PC-9 (cell line): Measurements from ENCODE around the gene TMEM135. TPM values are rescaled to one million over a fixed set of nuclear protein-coding genes. Genes with fewer than 3 reads are reported as not detected.

Experiments
- BruUV-seq: library from RNA; stranded (reverse); fragments of 400-500 nt; replicated peaks from 2 replicates; lab custom pipeline; 2021; lab: Mats Ljungman, UMichigan
- CTCF ChIA-PET: fragments of 300-600 bp; sonication (Branson Sonifier 250); formaldehyde crosslinking; loops from one replicate; lab custom pipeline; 2022; ENCODE audit warnings: antibody characterized with exemption; lab: Charles Lee
- POLR2A ChIA-PET: fragments of 300-600 bp; sonication (Branson Sonifier 250); formaldehyde crosslinking; loops from one replicate; lab custom pipeline; 2022; ENCODE audit warnings: antibody characterized with exemption; ENCODE audit not compliant: unreplicated experiment; lab: Charles Lee
- DNase-seq, 2 experiments: peaks; one replicate each; pipeline versions ENCODE4 v3.0.0 to v3.0.0-alpha.2; 2015 to 2022; ENCODE audit warnings: mixed read lengths in 1 of 2
- H2AFZ ChIP-seq: fragments of 200-600 bp; sonication (generic); 2 replicates; pipeline ENCODE4 v1.8.1; 2017; ENCODE audit warnings: antibody characterized with exemption
- H3F3A ChIP-seq: fragments of 200-600 bp; sonication (generic); 2 replicates; pipeline ENCODE4 v1.8.1; 2017; ENCODE audit warnings: antibody characterized with exemption, mild to moderate bottlenecking, low read depth; ENCODE audit not compliant: insufficient read depth
- H3K27ac ChIP-seq: fragments of 200-600 bp; sonication (generic); 2 replicates; pipeline ENCODE4 v1.6.1; 2016; ENCODE audit warnings: mixed run types
- H3K27me3 ChIP-seq: fragments of 200-600 bp; sonication (generic); 2 replicates; pipeline ENCODE4 v1.6.1; 2016; ENCODE audit warnings: low read depth, mixed run types; ENCODE audit not compliant: insufficient read depth
- H3K36me3 ChIP-seq: fragments of 200-600 bp; sonication (generic); 2 replicates; pipeline ENCODE4 v1.6.1; 2016; ENCODE audit warnings: low read depth, mixed run types
- H3K4me1 ChIP-seq: fragments of 200-600 bp; sonication (generic); replicated peaks from 2 replicates; pipeline ENCODE4 v1.6.1; 2016; ENCODE audit warnings: mixed run types; ENCODE audit not compliant: insufficient read depth
- H3K4me2 ChIP-seq: fragments of 200-600 bp; sonication (generic); 2 replicates; pipeline ENCODE4 v1.6.1; 2017; ENCODE audit warnings: mixed run types
- H3K4me3 ChIP-seq: fragments of 200-600 bp; sonication (generic); 2 replicates; pipeline ENCODE4 v1.6.1; 2016; ENCODE audit warnings: mixed run types
- H3K79me2 ChIP-seq: fragments of 200-600 bp; sonication (generic); 2 replicates; pipeline ENCODE4 v1.6.1; 2017; ENCODE audit warnings: low read depth, mixed run types
- H3K9me2 ChIP-seq: fragments of 200-600 bp; sonication (generic); 2 replicates; pipeline ENCODE4 v1.8.1; 2017; ENCODE audit warnings: mild to moderate bottlenecking; ENCODE audit not compliant: insufficient read depth
- H3K9me3 ChIP-seq: fragments of 200-600 bp; sonication (generic); 2 replicates; pipeline ENCODE4 v1.8.1; 2016; ENCODE audit warnings: low read depth; ENCODE audit not compliant: insufficient read depth
- H4K20me1 ChIP-seq: fragments of 200-600 bp; sonication (generic); 2 replicates; pipeline ENCODE4 v1.8.1; 2017; ENCODE audit not compliant: insufficient read depth
- CTCF ChIP-seq: fragments of 200-600 bp; sonication (generic); conservative IDR thresholded peaks from 2 replicates; pipeline ENCODE4 v1.6.1; 2017; ENCODE audit warnings: mixed run types, antibody characterized with exemption, mild to moderate bottlenecking, moderate library complexity
- EZH2 ChIP-seq: fragments of 200-600 bp; sonication (generic); IDR thresholded peaks from 2 replicates; pipeline ENCODE4 v1.8.0; 2017; ENCODE audit warnings: antibody characterized with exemption, low read depth
- intact Hi-C: fragments of 100-400 bp; cut with micrococcal nuclease; formaldehyde crosslinking; loops from one replicate; pipeline ENCODE4 v1.10.0; 2022; ENCODE audit not compliant: unreplicated experiment
- total RNA-seq: library from RNA; stranded (reverse); gene quantifications from 2 replicates; pipeline ENCODE4 v1.2.3, GENCODE V29; 2021

TMEM135 gene
- total RNA-seq, 1 experiment from 2014 or later: 42.0 TPM

- intact Hi-C loops: no loop called here
- DNase-seq: no peak
- BruUV-seq: no TSS peak
- Histone ChIP-seq H3F3A (no peaks in the 10 kb centered on the region; the same call in 1 of the 2 replicates), H3K4me1 (no peaks in the 10 kb centered on the region), H3K9me3 (no peaks in the 10 kb centered on the region), H3K79me2 (no peaks in the 10 kb centered on the region), H3K27ac (no peak overlapping the region), H4K20me1 (0 out of 2 replicates have a peak, but pooled peaks cover 8% of the 10 kb centered on the region), H3K4me3 (no peak overlapping the region), H2AFZ (no peak overlapping the region), H3K27me3 (no peaks in the 10 kb centered on the region), H3K4me2 (no peak overlapping the region), H3K9me2 (peaks cover 4% of the 10 kb centered on the region; the same call in 1 of the 2 replicates), H3K36me3 (no peaks in the 10 kb centered on the region)
- ChIA-PET CTCF (interaction anchor here (0.6 kb wide), 1 partner anchor 328 kb away, joined by 6 read pairs; no protein-coding TSS in a partner anchor), POLR2A (no interaction called here)
- no peak for TF ChIP-seq EZH2
- TF ChIP-seq CTCF: no peak
These were observed 160.6 kb downstream of the TMEM135 start for GRCh38 chr11:87198266-87198881.

- Histone ChIP-seq H3K27me3 (no peaks in the 10 kb centered on the region), H3K79me2 (no peaks in the 10 kb centered on the region), H3K9me3 (no peaks in the 10 kb centered on the region), H3F3A (no peaks in the 10 kb centered on the region; the same call in 1 of the 2 replicates), H3K27ac (no peak overlapping the region), H3K9me2 (peaks cover 4% of the 10 kb centered on the region; the same call in 1 of the 2 replicates), H2AFZ (no peak overlapping the region), H3K4me3 (no peak overlapping the region), H3K36me3 (no peaks in the 10 kb centered on the region), H3K4me2 (no peak overlapping the region), H4K20me1 (0 out of 2 replicates have a peak, but pooled peaks cover 8% of the 10 kb centered on the region), H3K4me1 (no peaks in the 10 kb centered on the region)
- ChIA-PET POLR2A (no interaction called here), CTCF (interaction anchor here (0.6 kb wide), 1 partner anchor 10 kb away, joined by 7 read pairs; no protein-coding TSS in a partner anchor)
- BruUV-seq: no TSS peak
- no peak for TF ChIP-seq CTCF
- no peak for TF ChIP-seq EZH2
- intact Hi-C loops: no loop called here
- no peak for DNase-seq
These were observed 163.6 kb downstream of the TMEM135 start for GRCh38 chr11:87201376-87201775.

GRCh38 chr11:87203907-87204602 lies 166.3 kb downstream of the TMEM135 start:
- H4K20me1 ChIP-seq: 0 out of 2 replicates have a peak, but pooled peaks cover 8% of the 10 kb centered on the region
- no peaks in the 10 kb centered on the region for H3K9me3 ChIP-seq
- H3K27ac ChIP-seq: no peak overlapping the region
- no peak for TF ChIP-seq CTCF
- TF ChIP-seq EZH2: no peak
- no peak overlapping the region for H2AFZ ChIP-seq
- intact Hi-C loops: no loop called here
- no peaks in the 10 kb centered on the region for H3K36me3 ChIP-seq
- DNase-seq: no peak
- H3K9me2 ChIP-seq: peaks cover 4% of the 10 kb centered on the region; the same call in 1 of the 2 replicates
- no peaks in the 10 kb centered on the region for H3K4me1 ChIP-seq
- ChIA-PET CTCF (no interaction called here), POLR2A (no interaction called here)
- H3K4me2 ChIP-seq: no peak overlapping the region
- no peaks in the 10 kb centered on the region for H3K79me2 ChIP-seq
- H3F3A ChIP-seq: no peaks in the 10 kb centered on the region; the same call in 1 of the 2 replicates
- H3K27me3 ChIP-seq: no peaks in the 10 kb centered on the region
- H3K4me3 ChIP-seq: no peak overlapping the region
- BruUV-seq: no TSS peak
